HG02571 (cell line): ENCODE results near the gene MRPS5.

Experiments used
- ATAC-seq: cut with Tn5 transposase; IDR thresholded peaks from one replicate; pipeline ENCODE4 v1.9.1; 2021; ENCODE audit warnings: mild to moderate bottlenecking, moderate library complexity; ENCODE audit not compliant: unreplicated experiment

The MRPS5 gene

GRCh38 chr2:95091885-95092555, 29.6 kb downstream of the MRPS5 start:
- ATAC-seq = no peak

- ATAC-seq = no peak
These were observed 34.2 kb downstream of the MRPS5 start for GRCh38 chr2:95087379-95087778.

- no peak for ATAC-seq
These were observed 35.6 kb downstream of the MRPS5 start for GRCh38 chr2:95086017-95086416.

- no peak for ATAC-seq
These were observed 39.1 kb downstream of the MRPS5 start for GRCh38 chr2:95082477-95082876.

GRCh38 chr2:95079199-95079683, 42.4 kb downstream of the MRPS5 start:
- no peak for ATAC-seq

- no peak for ATAC-seq
These were observed 43.6 kb downstream of the MRPS5 start for GRCh38 chr2:95077861-95078603.

- no peak for ATAC-seq
These were observed 44.1 kb downstream of the MRPS5 start for GRCh38 chr2:95077530-95077825.

- peak; percentile 77 for ATAC-seq
These were observed 44.7 kb downstream of the MRPS5 start for GRCh38 chr2:95076705-95077529.

GRCh38 chr2:95075440-95076132, 46.0 kb downstream of the MRPS5 start:
- no peak for ATAC-seq

GRCh38 chr2:95074663-95075439, 46.8 kb downstream of the MRPS5 start:
- no peak for ATAC-seq

GRCh38 chr2:95073856-95074662, 47.5 kb downstream of the MRPS5 start:
- ATAC-seq = no peak

- no peak for ATAC-seq
These were observed 49.2 kb downstream of the MRPS5 start for GRCh38 chr2:95072424-95072823.

- ATAC-seq = no peak
These were observed 49.8 kb downstream of the MRPS5 start for GRCh38 chr2:95071856-95072255.

- no peak for ATAC-seq
These were observed 52.1 kb downstream of the MRPS5 start for GRCh38 chr2:95069465-95069864.

- ATAC-seq = no peak
These were observed 53.4 kb downstream of the MRPS5 start for GRCh38 chr2:95068256-95068655.

GRCh38 chr2:95063086-95063958, 58.3 kb downstream of the MRPS5 start:
- ATAC-seq = no peak

GRCh38 chr2:95062242-95063085, 59.1 kb downstream of the MRPS5 start:
- ATAC-seq = no peak
